ENCODE measurements around the gene TAF7.
"Not testable (repeated sequence)": the region's sequence is repeated elsewhere in the genome, so short reads cannot be mapped to it uniquely, and the experiment has no call there.

TAF7 gene

DNA sequence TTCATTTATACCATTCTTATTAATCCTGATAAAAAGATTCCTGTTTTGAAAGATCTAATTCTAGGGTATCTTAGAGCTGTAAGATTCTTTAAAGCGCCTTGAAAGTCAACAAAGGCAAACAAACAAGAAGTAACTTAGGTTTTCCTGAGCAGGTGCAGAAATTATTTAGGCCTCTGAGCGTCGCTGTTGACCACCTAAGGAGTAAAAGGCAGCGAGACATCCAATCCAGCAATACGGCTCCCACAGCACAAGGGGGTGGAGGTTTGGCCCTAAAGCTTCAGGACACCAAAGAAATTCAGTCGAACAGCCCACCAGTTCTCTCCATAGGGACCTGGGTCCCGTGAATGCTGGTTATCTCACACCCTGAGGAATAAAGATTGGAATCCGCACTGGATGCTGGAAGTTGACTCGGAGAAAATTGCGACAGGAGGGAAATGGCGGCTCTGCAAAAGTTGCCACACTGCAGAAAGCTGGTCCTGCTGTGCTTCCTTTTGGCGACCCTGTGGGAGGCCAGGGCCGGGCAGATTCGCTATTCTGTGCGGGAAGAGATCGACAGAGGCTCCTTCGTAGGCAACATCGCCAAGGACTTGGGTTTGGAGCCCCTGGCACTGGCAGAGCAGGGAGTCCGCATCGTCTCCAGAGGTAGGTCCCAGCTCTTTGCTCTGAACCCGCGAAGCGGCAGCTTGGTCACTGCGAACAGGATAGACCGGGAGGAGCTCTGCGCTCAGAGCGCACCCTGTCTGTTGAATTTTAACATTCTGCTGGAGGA is 18.1 kb upstream of the TAF7 start, which contains the start of gene PCDHGA2:
Gene PCDHGA2 (plus strand): TSS at position 223 of the 769 bp plus-strand sequence.
- peak; percentile 53 for DNase-seq

DNA sequence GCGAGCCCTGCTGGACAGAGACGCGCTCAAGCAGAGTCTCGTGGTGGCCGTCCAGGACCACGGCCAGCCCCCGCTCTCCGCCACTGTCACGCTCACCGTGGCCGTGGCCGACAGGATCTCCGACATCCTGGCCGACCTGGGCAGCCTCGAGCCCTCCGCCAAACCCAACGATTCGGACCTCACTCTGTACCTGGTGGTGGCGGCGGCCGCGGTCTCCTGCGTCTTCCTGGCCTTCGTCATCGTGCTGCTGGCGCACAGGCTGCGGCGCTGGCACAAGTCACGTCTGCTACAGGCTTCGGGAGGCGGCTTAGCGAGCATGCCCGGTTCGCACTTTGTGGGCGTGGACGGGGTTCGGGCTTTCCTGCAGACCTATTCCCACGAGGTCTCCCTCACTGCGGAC is 12.0 kb upstream of the TAF7 start:
- not testable (repeated sequence) for DNase-seq

DNA sequence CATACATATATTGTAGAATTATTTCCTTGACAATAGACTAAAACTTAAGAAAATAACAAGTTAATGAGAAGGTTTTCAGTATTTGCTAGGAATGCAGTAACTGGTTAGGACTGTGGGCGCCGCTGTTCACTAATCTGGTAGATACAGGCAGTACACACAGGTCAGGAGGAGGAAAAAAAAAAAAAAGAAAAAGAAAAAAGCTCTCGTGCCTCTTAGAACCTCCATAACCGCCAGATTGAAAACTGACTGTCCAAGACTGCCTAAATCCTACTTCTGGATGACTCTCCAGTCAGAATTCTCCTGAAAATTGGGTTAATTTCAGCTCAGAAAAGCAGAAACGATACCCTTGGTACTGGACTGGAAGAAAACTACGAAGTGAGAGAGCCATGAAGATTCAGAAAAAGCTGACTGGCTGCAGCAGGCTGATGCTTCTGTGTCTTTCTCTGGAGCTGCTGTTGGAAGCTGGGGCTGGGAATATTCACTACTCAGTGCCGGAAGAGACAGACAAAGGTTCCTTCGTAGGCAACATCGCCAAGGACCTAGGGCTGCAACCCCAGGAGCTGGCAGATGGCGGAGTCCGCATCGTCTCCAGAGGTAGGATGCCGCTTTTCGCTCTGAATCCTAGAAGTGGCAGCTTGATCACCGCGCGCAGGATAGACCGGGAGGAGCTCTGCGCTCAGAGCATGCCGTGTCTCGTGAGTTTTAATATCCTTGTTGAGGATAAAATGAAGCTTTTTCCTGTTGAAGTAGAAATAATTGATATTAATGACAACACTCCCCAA is 9.9 kb upstream of the TAF7 start, which contains the start of gene PCDHGA1:
Gene PCDHGA1 (plus strand): TSS at position 216 of the 782 bp plus-strand sequence.
- DNase-seq = peak; percentile 39

DNA sequence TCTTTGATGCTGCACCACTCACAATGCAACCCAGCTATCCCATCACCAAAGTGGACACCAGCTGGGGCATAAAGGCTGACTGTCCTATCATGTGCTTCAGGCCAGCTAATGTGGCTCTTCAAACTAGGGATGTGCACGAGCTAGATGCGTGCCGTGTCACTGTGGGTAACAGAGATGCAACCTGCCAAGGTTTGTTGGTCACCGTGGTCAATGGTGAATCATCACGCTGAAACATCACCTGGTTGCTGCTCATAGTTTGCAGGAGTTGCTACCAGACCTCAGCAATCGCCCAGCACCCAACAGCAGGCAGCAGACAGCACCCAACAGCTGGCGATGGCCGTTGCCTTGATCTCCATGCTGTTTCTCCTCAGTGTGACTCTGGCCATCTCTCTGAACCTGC is 7.6 kb upstream of the TAF7 start:
- DNase-seq = no peak

DNA sequence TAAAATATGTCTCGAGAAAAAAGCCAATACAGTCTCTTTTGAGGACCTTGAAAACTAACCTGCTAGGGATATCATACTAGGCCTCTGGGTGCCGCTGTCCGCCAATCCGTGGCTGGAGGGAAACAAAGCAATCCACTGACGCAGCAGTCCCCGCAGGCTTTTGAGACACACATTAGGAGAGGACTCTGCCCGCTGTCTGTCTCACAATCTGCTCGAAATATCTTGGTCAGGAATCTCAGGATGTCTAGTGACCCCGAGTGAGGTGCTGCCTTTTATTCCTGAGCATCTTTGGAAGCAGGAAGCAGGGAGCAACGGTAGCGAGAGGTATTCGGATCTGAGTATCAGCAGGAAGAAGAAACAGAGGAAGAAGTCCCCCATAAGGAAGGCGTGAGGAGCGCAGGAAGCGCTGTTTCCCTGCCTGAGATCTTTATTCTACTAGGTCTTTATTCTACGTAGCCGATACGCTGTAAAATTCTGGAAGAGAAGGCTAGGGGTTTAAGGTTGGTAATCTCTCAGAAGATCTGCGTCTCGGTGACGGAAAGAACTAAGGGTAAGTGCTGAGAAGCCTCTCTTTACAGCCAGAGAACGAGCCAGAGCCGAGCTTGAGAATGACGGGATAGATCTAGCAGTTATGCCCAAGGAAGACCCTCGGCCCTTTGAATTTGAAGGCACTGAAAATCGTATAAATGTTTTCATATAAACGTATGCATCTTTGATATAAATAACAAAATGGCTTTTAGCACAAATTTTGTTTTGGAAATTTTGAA is 5.7 kb upstream of the TAF7 start:
- peak; percentile 75 for DNase-seq

DNA sequence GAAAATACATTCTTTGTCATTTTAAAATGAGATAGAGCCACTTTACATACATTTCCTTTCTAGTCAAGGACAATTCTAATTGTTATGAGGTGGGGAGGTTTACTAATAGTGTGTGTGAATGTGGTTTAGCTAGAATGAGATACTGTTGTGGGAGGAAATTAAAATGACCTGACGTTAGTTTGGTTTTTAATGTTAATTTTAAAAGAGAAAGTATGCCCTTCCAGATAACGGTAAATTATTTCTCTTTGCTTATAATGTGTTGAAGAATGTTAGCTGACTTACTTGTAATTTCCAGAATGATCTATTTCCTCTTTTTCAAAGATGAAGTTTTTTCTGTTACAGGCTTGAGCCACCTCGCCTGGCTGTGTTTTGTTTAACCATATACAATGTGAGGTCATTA is 1.7 kb upstream of the TAF7 start:
- DNase-seq = no peak

DNA sequence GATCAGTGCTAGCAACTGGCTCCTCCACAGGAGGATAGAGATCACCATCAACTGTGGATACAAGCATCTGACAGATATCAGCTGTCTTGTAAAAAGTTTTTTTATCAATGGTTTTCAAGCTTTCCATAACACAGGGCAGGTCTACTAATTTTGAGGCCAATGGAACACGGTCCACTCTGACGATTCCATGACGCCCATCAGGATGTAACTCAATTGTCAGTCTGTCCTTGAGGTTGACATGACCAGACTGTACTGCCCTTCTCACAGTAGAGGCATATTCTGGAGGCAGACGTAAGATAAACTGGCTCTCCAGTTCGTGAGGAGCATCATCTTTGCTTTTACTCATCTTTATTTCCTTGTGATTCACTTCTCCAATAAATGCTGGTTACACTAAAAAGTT is 885 bp downstream of the TAF7 start:
- no peak for DNase-seq

DNA sequence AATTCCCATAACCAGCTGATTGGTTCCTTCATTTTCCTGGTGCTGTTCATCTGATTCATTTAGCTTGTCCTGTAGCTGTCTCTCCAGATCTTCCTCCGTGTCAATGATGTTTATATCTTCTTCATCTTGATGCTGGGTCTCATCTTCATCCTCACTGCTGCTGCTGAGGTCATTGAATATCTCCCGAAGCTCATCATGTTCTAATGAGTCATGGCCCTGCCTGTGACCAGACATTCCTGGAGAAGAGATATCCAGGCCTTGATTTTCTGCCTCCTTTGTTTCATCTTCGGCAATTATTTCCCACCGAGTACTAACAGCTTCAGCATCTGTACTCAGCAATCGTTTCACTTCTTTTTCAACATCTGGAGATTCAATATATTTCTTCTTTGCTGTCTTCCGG is 1.4 kb downstream of the TAF7 start:
- no peak for DNase-seq

DNA sequence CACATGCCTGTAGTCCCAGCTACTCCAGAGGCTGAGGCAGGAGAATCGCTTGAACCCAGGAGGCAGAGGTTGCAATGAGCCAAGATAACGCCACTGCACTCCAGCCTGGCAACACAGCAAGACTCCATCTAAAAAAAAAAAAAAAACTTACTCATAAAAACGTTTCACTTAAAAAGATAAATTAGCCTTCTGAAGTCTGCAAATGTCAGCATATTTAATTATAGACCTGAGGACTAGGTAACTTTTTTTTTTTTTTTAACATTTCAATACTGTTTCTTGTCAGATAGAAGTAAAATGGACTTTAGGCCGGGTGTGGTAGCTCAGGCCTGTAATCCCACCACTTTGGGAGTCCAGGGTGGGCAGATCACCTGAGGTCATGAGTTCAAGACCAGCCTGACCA is 3.6 kb downstream of the TAF7 start:
- not testable (repeated sequence) for DNase-seq

DNA sequence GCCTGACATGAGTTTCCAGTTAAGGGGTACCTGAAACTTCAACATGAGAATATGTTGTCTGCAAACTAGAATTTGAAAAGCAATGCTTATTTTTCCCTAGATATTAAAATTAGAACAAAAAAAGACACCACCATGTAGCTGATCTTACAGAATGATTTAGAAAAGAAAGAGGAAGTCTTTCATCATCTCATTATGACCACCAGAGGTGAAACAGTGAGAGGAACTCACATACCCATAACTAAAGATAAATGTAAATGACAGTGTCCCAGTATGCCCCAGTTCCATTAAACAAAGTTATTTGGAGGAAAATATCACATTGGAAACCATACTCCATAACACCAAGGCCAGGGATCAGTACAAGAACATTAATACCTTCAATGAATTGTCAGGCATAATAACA is 6.9 kb downstream of the TAF7 start:
- no peak for DNase-seq

DNA sequence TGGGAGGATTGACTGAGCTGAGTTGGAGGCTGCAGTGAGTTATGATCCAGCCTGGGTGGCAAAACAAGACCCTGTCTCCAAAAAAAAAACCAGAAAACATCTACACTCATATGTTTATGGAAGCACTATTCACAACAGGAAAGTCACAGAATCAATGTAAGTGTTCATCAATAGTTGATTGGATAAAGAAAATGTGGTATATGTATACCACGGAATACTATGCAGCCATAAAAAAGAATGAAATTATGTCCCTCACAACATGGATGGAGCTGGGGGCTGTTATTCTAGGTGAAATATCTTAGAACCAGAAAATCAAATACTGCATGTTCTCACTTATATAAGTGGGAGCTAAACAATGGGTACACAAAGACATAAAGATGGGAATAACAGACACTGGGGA is 14.0 kb downstream of the TAF7 start:
- no peak for DNase-seq

DNA sequence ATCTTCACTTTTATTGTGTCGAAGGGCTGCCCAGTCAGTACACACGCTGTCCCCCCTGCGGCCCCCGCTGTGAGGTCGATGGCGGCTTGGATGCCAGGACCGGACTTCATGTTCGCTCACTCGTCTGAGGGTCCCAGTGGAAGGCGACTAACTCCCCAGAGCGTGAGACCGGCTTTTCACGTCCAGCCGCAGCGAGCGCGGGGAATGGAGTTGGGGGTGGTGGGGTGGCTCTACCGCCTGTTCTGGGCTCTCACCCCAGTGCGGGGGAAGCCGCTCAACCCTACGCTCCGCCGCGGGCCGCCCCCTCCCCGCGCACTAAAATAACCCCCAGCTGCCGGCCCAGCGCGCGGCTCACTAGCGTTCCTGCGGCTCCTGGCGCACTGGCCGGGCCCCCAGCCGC is 16.8 kb downstream of the TAF7 start, which contains the start of gene SLC25A2:
Gene SLC25A2 (minus strand): TSS at position 294 of the 400 bp plus-strand sequence. CDS start 184 bp downstream, at position 110.
- DNase-seq = no peak

DNA sequence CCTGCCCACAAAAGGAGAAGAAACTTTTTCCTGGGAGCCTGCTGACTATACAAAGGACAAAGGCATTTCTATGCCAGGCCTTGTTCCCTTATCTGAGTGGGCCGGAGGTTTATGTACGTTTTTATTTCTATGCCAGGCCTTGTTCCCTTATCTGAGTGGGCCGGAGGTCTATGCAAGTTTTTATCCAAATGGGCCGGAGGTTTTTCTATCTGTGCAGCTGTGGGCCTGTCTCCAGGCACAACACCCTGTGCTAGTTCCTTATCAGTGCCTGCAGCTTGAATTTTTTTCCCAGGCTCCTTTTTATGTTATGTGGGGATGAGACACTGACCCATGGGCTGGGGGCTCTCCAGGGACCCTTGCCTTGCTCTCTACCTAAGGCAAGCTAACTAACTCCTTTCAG is 22.2 kb downstream of the TAF7 start:
- DNase-seq = no peak

DNA sequence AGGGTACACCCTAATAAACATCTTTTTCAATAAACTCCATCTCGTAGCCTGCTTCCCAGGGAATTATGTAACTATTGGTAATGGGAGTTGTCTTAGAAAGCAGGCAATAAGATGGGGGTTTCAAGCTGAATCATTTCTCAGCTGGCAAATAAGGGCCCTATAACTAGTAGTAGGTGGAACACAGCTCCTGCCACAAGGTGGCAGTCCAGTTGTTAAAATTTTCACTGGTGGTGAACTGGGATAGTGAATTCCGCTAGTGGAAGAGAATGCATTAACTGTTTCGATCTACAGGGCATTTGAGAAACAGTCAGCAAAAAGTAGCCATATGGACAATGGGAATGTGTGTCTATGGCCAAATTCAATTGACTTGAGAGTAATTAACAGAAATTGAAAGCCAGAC is 47.7 kb downstream of the TAF7 start:
- no peak for DNase-seq

DNA sequence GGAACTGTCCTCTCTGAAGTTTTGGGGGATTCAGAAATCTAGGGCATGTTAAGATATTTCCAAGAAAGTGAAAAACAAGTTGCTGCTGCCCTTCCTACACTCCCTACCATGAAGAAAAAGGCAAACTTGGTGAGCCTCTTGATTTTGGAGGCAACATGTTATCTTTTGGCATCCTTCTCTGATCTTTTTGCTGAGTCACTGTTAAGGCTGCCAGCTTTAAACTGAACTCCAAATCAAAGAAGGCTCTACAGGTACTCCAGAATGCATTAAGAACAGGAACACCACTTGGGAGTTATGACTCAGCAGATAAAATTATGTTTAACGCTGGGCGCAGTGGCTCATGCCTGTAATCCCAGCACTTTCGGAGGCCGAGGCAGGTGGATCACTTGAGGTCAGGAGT is 51.4 kb downstream of the TAF7 start:
- no peak for DNase-seq

All from fibroblast of upper back skin (primary cell).